CD4-positive, alpha-beta T cell treated with Interleukin-1 beta for 1 hour (primary cell): Measurements from ENCODE around the gene DNASE2.

Experiments
- DNase-seq, 2 donors: peaks; one replicate each; pipeline ENCODE4 v3.0.0-alpha.2; 2020 to 2022

DNASE2 gene

DNA sequence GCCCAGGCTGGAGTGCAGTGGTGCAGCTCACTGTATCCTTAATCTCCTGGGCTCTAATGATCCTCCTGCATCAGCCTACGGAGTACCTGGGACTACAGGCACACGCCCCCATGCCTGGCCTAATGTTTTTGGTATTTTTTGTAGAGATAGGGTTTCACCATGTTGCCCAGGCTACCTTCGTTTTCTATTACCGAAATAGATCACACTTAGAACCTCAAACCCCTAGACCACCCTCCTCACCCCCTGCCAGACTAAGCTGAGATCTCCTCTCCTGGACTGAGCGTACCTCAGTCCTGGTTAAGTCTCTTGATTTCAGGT, 5.4 kb upstream of the DNASE2 start:
- DNase-seq, result no peak

DNA sequence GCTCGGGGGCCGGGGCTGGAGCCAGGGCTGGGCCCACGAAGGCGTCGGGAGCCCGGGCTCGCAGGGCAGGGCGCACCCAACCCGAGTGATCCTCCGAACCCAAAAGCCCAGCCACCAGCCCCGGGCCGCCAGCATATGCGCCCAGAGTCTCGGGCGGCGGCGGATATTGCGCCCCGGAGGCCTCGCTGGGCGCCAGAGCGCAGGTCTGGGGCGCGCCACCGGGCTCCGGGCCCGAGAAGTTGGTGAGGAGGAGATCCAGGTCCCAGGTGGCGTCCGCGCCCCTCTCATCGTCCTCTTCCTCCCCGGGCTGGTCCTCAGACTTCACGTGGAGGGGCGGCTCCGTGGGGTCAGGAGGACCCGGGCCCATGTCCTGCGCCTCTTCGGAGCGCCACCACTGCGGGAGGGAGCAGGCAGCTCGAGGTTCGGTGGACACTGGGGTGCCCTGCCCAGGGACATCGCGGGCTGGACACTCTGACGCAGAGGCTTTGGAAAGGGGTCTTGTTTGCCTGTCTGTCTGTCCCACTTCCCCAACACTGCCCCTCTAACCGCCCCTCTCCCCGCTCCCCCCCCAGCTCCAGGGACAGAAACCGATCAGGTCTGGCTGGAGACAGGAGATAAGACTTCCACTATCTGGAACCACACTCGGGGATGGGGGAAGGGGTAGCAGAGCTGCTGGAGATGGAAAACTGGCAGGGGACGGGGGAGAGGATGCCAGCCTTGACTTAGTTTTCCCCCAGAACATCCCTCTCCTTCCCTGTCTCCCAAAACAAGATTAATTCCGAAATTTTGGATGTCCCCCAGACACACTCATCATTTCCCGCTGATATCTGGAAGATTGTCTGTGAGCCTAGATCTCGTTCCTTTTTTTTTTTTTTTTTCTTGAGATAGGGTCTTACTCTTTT, 4.8 kb upstream of the DNASE2 start:
- no peak for DNase-seq

DNA sequence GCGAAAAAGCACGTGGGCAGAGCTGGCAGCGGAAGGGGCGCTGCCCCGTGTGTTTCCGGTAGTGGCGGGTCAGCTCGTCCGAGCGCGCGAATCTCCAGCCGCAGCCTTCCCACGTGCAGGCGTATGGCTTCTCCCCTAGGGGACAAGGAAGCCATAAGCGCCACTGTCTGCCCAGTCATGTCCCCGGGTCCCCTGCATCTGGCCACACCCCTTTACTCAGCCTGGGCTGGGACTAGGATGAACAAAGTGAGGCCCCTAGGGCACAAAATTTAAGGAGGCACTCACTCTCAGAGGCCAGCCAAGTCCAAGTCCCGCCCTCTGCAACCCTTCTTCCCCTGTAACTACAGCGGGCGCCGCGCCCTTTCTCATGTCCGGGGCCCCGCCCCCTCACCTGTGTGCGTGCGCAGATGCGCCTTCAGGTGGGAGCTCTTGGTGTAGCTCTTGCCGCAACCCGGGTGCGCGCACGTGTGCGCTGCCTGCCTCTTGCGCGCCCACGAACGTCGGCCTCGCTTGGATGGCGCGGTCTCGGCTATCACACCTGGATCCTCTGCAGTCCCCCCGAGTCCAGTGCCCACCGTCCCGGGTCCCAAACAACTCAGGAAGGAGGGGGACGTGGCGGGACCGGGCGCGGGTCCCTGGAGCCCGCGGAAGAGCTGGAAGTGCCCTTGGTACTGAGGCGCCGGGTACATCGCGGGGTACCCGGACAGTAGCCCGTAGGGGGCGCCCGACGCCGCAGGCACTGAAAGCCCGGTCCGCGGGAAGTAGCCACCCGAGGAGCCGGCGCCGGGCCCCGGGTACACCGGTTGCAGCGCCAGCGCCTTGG, 3.9 kb upstream of the DNASE2 start:
- DNase-seq, result peak; percentile 91

DNA sequence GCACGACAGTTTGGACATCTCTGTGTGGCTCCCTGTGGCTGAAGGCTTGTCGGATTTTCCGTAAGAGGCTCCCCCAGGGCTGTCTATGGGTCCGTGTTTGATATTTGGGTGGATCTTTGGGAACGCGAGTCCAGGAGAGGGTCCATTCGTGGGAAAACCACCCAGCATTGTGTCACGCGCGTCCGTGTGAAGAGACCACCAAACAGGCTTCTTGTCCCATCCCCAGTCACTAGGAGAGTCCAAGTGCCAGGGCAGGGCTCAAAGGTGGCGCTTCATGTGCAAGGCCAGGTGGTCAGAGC, 3.3 kb upstream of the DNASE2 start:
- no peak for DNase-seq

DNA sequence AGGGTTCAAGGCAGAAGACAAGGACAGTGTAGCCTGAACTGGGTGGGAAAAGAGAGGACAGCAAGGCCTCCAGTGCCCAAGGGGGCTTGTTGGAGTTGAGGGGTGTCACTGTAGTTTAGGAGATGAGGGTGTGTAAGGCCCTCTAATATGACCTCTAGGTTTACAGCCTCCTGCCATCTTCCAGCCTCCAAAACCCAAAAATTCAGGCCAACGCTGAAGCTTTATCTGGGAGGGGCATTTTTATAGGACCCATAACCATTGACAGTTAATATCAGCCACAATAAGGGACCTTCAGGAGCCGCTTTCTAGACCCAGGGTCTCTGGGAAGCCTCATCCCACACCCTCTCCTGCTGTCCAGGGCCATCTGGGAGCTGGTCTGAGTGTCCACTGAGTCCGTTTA, 3.0 kb upstream of the DNASE2 start:
- no peak for DNase-seq

DNA sequence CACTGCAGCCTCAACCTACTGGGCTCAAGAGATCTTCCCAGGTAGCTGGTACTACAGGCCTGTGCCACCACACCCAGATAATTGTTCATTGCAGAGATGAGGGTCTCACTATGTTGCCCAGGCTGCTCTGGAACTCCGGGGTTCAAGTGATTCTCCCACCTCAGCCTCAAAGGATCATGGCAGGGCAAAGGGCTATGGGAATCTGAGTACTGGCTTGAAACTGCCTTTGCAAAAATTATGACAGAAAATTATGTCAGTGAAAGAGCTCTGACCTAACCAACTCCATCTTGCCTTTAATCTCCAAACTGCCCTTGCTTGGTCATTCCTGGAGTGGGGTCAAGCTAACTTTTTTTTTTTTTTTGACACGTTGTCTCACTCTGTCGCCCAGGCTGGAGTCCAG, 1.3 kb upstream of the DNASE2 start:
- no peak for DNase-seq

DNA sequence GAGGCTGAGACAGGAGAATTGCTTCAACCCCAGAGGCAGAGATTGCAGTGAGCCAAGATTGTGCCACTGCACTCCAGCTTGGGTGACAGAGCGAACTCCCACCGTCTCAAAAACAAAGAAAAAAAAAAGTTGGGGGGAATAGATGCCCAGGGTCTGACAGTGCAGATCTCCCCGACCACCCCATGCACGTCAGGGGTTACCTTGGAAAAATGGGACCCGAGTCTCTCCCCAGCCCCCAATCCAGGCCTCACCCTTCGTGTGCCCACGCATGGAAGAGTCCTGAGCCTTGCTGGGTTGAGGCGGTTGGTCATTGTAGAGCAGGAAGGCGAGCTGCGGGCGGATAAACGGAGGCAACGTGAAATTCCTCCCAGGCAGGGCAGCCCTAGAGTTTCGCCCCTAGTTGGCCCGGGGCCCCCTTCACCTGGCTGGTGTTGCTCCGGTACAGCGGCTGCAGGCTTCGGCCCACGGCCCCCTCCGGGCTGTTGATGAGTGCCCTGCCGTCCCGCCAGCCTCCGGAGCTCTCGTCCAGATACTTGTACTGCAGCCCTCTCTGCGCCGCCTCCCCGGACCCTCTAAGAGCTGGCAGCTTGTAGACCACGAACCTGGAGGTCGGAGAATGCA, 588 bp downstream of the DNASE2 start:
- no peak for DNase-seq

DNA sequence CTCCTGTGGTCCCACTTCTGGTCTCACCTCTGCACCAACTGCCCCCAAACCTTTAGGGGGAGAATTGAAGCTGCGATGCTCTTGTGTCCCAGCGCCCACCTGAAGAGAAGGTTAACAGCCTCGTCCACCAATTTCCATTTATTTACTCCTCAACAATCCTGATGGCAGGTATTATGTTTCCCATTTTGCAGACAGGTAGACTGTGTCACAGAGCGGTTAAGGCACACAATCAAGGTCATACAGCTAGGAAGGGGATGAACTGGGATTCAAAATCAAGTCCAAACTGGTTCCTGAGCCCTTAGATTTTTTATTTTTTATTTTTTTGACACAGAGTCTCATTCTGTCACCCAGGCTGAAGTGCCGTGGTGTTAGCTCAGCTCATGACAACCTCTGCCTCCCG, 6.2 kb downstream of the DNASE2 start:
- no peak for DNase-seq

DNA sequence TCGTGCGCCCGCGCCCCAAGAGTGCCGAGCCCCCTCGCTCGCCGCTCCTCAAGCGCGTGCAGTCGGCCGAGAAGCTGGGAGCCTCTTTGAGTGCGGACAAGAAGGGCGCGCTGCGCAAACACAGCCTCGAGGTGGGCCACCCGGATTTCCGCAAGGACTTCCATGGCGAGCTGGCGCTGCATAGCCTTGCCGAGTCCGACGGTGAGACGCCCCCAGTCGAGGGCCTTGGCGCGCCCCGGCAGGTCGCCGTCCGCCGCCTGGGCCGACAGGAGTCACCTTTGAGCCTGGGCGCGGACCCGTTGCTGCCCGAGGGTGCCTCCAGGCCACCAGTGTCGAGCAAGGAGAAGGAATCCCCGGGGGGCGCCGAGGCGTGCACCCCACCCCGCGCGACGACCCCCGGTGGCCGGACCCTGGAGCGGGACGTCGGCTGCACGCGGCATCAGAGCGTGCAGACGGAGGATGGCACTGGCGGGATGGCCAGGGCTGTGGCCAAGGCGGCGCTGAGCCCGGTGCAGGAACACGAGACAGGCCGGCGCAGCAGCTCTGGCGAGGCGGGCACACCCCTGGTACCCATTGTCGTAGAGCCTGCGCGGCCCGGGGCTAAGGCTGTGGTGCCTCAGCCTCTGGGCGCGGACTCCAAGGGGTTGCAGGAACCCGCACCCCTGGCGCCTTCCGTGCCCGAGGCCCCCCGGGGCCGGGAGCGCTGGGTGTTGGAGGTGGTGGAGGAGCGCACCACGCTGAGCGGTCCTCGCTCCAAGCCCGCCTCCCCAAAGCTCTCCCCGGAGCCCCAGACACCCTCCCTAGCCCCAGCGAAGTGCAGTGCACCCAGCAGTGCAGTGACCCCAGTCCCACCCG, 7.1 kb downstream of the DNASE2 start:
- no peak for DNase-seq

DNA sequence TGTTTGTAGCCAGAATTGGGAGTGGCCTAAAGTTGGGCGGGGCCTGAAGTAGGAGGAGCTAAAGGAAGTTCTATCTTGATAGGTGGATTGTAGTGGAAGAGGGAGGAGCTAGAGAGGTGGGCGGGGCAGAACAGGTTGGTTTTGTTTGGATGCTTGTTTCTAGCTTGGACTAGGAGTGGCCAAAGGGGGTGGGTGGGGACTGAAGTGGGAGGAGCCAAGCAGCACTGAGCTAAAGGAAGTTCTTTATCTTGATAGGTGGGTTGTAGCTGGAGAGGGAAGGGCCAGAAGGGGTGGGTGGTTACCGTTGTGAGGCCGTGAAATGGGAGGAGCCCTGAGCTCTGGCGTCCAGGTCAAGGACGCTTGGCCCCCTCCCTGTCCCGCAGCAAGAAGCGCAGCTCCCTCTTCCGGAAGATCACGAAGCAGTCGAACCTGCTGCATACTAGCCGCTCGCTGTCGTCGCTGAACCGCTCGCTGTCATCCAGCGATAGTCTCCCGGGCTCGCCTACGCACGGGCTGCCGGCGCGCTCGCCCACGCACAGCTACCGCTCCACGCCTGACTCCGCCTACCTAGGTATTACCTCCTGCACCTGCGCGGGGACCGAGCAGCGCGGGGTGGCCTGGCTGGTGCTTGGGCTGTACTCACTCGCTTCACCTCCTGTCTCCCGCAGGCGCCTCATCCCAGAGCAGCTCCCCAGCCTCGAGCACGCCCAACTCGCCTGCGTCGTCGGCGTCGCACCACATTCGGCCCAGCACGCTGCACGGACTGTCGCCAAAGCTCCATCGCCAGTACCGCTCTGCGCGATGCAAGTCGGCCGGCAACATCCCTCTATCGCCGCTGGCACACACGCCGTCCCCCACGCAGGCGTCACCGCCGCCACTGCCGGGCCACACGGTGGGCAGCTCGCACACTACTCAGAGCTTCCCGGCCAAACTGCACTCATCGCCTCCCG, 8.0 kb downstream of the DNASE2 start:
- peak; percentile 80 to 82 for DNase-seq

DNA sequence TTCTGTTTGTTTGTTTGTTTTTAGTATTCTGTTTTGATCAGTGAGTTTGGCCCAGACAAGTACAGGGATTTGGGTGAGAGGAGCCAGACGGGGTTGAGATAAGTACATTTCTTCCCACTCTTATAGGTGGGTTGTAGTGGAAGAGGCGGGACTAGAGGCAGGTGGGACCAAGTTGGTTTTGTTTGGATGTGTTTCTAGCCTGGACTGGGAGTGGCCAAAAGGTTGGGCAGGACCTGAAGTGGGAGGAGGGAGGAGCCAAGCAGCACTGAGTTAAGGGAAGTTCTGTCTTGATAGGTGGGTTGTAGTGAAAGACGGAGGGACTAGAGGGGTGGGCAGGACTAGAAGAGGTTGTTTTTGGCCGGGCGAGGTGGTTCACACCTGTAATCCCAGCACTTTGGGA, 9.0 kb downstream of the DNASE2 start:
- DNase-seq, result no peak

DNA sequence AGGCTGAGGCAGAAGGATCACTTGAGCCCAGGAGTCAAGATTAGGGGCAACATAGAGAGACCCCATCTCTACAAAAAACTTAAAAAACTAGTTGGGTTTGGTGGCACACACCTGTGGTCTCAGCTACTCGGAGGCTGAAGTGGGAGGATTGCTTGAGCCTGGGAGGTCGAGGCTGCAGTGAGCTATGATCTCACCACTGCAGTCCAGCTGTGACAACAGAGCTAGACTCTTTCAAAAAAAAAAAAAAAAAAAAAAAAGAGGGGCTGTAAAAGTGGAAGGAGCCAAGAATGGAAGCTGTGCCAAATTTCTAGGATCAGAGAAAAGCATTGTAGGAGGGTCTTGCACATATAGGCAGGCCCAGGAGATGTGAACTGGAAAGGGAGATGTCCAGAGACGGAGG, 9.6 kb downstream of the DNASE2 start:
- DNase-seq, result no peak

DNA sequence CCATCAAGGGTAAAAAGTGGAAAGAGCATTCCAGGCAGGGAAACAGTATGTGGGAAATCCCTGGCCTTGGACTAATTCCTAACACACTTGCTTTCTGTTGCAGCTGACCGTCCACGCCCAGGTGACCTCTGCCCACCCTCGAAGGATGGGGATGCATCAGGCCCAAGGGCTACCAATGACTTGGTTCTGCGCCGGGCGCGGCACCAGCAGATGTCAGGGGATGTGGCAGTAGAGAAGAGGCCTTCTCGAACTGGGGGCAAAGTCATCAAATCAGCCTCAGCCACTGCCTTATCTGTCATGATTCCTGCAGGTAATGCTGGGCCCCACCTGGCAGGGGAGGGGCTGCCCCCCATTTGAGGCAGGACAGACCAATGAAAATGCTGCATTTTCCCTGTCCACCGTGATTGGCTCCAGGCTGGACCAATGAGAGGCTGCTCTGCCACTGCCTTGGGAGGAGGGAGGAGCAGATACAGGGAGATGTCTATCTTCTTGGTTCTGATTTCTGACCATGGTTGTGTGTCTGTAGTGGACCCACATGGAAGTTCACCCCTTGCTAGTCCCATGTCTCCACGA, 12.6 kb downstream of the DNASE2 start:
- no peak for DNase-seq

DNA sequence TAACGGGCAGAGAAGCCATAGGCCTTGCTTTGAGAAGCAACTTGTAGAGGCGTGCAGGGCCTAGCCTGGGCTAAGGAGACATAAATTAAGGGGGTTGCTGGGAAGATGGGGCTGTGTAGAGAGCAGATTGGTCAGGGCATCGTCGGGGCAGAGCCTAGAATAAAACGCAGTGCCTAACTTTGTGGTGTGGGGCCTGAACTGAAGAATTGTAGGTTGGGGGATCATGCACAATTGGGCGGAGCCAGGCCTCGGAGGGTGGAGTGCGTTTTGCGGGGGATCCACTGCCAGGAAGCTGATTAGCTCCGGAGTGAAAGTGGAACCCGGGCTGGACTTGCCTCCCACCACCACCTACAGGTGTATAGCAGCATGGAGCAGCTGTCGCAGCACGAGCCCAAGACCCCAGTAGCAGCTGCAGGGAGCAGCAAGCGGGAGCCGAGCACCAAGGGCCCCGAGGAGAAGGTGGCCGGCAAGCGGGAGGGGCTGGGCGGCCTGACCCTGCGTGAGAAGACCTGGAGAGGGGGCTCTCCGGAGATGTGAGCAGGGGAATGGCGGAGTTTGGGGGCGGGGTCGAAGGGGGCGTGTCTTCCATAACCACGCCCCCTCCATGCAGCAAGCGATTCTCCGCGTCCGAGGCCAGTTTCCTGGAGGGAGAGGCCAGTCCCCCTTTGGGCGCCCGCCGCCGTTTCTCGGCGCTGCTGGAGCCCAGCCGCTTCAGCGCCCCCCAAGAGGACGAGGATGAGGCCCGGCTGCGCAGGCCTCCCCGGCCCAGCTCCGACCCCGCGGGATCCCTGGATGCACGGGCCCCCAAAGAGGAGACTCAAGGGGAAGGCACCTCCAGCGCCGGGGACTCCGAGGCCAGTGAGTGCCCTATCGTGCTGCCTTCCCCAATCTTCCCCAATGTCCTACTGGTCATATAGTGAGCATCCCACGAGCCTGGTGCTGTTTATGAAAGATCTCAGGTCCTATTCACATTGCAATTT, 13.8 kb downstream of the DNASE2 start:
- peak; percentile 58 to 71 for DNase-seq

DNA sequence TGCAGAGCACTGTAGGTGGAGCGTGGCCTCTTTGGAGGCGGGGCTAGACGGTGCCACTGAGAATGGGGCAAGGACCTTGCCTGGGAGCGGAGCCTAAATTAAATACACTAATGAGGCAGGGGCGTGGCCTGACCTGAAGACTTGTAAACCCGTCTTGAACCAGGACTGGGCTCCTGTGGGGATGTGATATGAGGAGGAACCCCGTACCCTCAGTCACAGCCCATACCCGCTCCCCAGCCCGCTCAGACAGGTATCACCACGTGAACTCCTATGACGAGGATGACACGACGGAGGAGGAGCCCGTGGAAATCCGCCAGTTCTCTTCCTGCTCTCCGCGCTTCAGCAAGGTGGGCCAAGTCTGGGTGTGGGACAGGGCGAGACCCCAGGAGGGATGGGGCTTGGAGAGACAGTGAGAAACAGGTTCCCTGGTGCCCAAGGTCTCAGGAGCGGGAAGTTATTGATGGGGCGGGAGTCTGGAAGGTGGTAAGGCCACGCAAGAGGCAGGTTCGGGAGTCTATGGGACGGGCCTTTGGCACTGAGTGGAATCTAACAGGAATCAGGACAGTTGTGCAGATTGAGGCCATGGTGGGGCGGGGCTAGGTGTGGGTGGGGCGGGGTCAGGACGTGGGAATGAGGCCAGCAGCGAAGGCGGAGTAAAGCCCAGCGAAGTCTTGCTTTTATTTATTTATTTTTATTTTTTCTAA, 14.7 kb downstream of the DNASE2 start:
- no peak for DNase-seq

DNA sequence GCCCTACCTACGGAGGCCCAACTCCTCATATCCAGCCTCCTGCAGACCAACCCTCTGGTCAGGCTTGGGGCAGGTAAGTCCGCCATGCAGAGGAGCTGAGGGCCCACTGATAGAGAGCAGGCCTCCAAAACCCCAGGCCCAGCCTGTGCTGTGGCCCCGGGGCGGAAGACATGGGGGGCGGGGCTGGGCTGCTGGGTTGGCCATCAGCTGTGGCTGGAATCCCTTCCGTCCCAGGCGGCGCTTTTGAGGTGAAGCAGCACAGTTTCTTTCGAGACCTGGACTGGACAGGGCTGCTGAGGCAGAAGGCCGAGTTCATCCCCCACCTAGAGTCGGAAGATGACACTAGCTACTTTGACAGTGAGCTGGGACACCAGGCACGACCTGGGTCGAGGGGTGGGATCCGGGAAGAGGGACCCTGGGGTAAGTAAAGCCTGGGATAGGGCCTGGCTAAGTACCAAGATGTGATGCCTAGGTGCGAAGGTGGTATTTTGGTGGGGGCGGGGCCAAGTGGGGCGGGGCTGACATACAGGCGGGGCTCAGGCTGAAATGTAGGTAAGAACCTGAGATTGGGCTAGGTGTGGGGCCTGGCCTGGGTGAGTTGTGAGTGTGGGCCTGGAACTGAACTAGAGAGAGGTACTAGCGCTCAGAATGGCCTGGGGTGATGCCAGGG, 15.4 kb downstream of the DNASE2 start:
- no peak for DNase-seq

DNA sequence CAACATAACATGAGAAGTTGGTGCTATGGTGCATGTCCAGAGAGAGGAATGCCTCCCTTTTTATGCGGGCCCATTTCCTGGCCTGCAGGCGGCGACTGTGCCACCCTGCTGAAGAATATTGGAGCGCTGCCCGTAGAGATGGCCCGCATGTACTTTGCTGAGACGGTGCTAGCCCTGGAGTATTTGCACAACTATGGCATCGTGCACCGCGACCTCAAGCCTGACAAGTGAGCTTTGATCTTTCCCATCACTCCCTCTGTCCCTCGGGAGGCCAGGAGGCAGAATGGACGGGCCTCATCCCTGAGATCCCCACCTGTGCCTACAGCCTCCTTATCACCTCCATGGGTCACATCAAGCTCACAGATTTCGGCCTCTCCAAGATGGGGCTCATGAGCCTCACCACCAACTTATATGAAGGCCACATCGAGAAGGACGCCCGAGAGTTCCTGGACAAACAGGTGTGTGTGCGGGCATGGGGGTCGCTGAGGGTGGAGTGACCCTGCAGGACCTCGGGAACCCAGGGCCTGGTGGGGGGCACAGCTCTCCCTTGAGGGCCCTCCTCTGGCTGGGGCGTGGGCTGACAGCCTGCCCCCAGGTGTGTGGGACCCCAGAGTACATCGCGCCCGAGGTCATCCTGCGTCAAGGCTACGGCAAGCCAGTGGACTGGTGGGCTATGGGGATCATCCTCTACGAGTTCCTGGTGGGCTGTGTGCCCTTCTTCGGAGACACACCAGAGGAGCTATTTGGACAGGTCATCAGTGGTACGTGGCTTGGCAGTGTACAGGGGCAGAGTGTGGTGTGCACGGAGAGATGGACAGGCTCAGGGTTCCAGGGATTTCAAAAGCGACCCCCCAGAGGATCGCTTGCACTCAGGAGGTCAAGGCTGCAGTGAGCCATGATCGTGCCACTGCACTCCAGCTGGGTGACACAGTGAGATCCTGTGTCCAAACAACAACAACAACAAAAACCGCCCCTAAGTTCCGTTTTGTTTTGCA, 16.2 kb downstream of the DNASE2 start:
- DNase-seq, result no peak

DNA sequence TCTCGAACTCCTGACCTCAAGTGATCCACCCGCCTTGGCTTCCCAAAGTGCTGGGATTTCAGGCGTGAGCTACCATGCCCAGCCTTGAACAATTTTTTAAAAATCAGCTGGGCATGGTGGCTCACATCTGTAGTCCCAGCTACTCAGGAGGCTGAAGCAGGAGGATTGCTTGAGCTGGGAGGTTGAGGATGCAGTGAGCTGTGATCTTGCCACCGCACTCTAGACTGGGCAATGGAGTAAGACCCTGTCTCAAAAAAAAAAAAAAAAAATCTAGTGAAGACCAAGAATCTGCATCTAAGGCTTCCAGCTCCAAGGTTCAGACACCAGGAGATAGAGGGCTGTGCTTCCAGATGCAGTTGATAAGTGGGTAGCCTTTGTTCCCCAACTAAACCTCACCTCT, 17.1 kb downstream of the DNASE2 start:
- DNase-seq, result no peak
